GM12865 (cell line): ENCODE results near the gene LNX2.

Experiments
- DNase-seq: peaks from one replicate; pipeline ENCODE4 v3.0.0; 2010; ENCODE audit warnings: low read depth
- H3K4me3 ChIP-seq: 2 replicates; pipeline ENCODE4 v1.5.1; 2011; ENCODE audit warnings: mild to moderate bottlenecking, low read depth, low read length, control low read depth
- CTCF ChIP-seq: IDR thresholded peaks from 2 replicates; pipeline ENCODE4 v1.5.1; 2011; ENCODE audit warnings: low read length, control low read depth, low read depth, inconsistent platforms; ENCODE audit not compliant: insufficient read depth; ENCODE audit errors: missing control alignments

Gene LNX2

GRCh38 chr13:27620377-27621115 lies at the start of gene LNX2:
Gene LNX2 (minus strand): TSS chr13:27620529. CDS start chr13:27581703, 38,826 bp downstream.
- no peak for TF ChIP-seq CTCF
- peak; percentile 98 for DNase-seq
- H3K4me3 ChIP-seq, result peak within 1 kb of the TSS; percentile 88

GRCh38 chr13:27667946-27668345 lies 47.6 kb upstream of the LNX2 start:
- DNase-seq, result no peak
- no peak for TF ChIP-seq CTCF
- no peak overlapping the region for H3K4me3 ChIP-seq

- TF ChIP-seq CTCF, result no peak
- H3K4me3 ChIP-seq, result no peak overlapping the region
- no peak for DNase-seq
Measured at GRCh38 chr13:27666951-27667350, 46.6 kb upstream of the LNX2 start.

- TF ChIP-seq CTCF, result no peak
- no peak overlapping the region for H3K4me3 ChIP-seq
- DNase-seq, result no peak
Measured at GRCh38 chr13:27665761-27666160, 45.4 kb upstream of the LNX2 start.

- no peak overlapping the region for H3K4me3 ChIP-seq
- TF ChIP-seq CTCF, result no peak
- DNase-seq, result no peak
Measured at GRCh38 chr13:27665333-27665732, 45.0 kb upstream of the LNX2 start.

- no peak for TF ChIP-seq CTCF
- no peak for DNase-seq
- no peak overlapping the region for H3K4me3 ChIP-seq
Measured at GRCh38 chr13:27663947-27664346, 43.6 kb upstream of the LNX2 start.

- DNase-seq, result no peak
- H3K4me3 ChIP-seq, result no peak overlapping the region
- TF ChIP-seq CTCF, result no peak
Measured at GRCh38 chr13:27662738-27663470, 42.6 kb upstream of the LNX2 start.
